WERI-Rb-1 (cell line): ENCODE results near the gene NFIA.

Experiments used
- DNase-seq: peaks from one replicate; pipeline ENCODE4 v3.0.0-alpha.2; 2020
- H3K27ac ChIP-seq: fragments of 250-450 bp; sonication (Bioruptor Pico); 2 replicates; pipeline ENCODE4 v1.5.1; 2020; ENCODE audit warnings: mild to moderate bottlenecking, moderate library complexity
- H3K27me3 ChIP-seq: fragments of 250-450 bp; sonication (Bioruptor Pico); 2 replicates; pipeline ENCODE4 v1.5.1; 2021; ENCODE audit warnings: mild to moderate bottlenecking, low read depth, moderate library complexity; ENCODE audit not compliant: insufficient read depth, severe bottlenecking
- H3K36me3 ChIP-seq: fragments of 250-450 bp; sonication (Bioruptor Pico); 2 replicates; pipeline ENCODE4 v1.5.1; 2020; ENCODE audit warnings: mild to moderate bottlenecking, moderate library complexity
- H3K4me3 ChIP-seq: 2 replicates; pipeline ENCODE4 v1.5.1; 2011; ENCODE audit warnings: low read depth, mild to moderate bottlenecking, control low read depth, low read length
- H3K9me3 ChIP-seq: fragments of 250-450 bp; sonication (Bioruptor Pico); 2 replicates; pipeline ENCODE4 v1.5.1; 2021; ENCODE audit warnings: mild to moderate bottlenecking, moderate library complexity; ENCODE audit not compliant: severe bottlenecking
- TF ChIP-seq, protein P1 (sequence below): IDR thresholded peaks from 2 replicates; pipeline ENCODE4 v1.5.1; 2011; ENCODE audit warnings: low read depth, mild to moderate bottlenecking, control low read depth, inconsistent platforms, low read length

NFIA gene

DNA sequence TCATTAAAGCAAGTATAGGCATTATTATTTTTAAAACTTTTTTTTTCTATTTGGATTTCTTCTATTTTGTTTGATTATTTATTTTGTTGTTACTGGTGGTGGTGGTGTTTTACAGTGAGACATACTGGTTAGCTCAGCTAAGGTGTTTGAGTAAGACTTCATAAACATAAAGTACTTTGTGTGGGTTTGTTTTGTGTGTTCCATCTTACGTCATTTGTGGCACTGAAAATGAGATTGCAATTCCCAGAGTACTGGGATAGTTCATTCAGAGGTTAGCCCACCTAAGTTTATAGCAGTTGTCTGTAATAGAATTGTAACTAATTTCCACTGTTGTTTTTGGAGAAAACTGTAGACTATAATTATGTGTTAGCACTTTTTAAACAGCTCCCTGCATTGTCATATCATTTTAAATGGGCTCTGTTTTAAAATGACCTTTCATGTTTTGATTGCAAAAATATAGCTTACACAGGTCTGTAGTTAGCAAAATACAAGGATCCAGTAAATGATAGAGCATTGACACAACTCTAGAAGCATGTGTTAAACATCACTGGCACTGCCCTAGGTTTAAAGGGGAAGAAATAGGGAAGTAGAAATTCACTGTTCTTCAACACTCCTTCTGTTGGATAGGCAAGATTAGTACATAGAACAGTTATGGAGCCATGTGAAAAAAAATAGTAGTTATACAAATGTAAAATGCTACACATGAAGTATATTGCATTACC lies 171.7 kb downstream of the NFIA start:
- H3K27me3 ChIP-seq: no peaks in the 10 kb centered on the region
- no peak overlapping the region for H3K27ac ChIP-seq
- H3K36me3 ChIP-seq: no peaks in the 10 kb centered on the region
- H3K4me3 ChIP-seq: no peak overlapping the region
- DNase-seq: no peak
- TF ChIP-seq, protein P1, sequence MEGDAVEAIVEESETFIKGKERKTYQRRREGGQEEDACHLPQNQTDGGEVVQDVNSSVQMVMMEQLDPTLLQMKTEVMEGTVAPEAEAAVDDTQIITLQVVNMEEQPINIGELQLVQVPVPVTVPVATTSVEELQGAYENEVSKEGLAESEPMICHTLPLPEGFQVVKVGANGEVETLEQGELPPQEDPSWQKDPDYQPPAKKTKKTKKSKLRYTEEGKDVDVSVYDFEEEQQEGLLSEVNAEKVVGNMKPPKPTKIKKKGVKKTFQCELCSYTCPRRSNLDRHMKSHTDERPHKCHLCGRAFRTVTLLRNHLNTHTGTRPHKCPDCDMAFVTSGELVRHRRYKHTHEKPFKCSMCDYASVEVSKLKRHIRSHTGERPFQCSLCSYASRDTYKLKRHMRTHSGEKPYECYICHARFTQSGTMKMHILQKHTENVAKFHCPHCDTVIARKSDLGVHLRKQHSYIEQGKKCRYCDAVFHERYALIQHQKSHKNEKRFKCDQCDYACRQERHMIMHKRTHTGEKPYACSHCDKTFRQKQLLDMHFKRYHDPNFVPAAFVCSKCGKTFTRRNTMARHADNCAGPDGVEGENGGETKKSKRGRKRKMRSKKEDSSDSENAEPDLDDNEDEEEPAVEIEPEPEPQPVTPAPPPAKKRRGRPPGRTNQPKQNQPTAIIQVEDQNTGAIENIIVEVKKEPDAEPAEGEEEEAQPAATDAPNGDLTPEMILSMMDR: no peak
- no peaks in the 10 kb centered on the region for H3K9me3 ChIP-seq

GRCh38 chr1:61254634-61255357 lies 172.4 kb downstream of the NFIA start:
- DNase-seq: no peak
- TF ChIP-seq, protein P1: no peak
- no peak overlapping the region for H3K4me3 ChIP-seq
- H3K9me3 ChIP-seq: no peaks in the 10 kb centered on the region
- H3K27me3 ChIP-seq: no peaks in the 10 kb centered on the region
- H3K36me3 ChIP-seq: no peaks in the 10 kb centered on the region
- H3K27ac ChIP-seq: no peak overlapping the region

DNA sequence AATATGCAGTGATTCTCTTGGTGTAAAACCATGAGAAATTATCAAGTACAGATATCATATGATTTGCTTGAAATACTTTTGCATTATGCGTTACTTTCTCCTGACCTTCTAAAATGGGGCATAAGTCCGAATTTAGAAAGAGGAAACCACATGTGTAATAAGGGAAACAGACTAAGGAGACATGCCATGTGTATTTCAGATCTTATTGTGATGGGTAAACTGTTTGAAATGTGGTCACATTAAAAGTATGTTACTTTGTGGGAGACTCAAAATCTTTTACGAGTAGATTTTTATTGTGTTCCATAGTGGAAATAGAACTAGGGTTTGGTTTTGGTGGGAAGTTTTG lies 173.0 kb downstream of the NFIA start:
- Histone ChIP-seq H3K9me3 (no peaks in the 10 kb centered on the region), H3K27me3 (no peaks in the 10 kb centered on the region), H3K27ac (no peak overlapping the region), H3K36me3 (no peaks in the 10 kb centered on the region), H3K4me3 (no peak overlapping the region)
- TF ChIP-seq, protein P1: no peak
- no peak for DNase-seq

- Histone ChIP-seq H3K9me3 (no peaks in the 10 kb centered on the region), H3K27ac (no peak overlapping the region), H3K27me3 (no peaks in the 10 kb centered on the region), H3K4me3 (no peak overlapping the region), H3K36me3 (no peaks in the 10 kb centered on the region)
- DNase-seq: no peak
- TF ChIP-seq, protein P1: no peak
Measured at GRCh38 chr1:61259379-61260148, 177.2 kb downstream of the NFIA start.

- Histone ChIP-seq H3K36me3 (no peaks in the 10 kb centered on the region), H3K27me3 (no peaks in the 10 kb centered on the region), H3K27ac (no peak overlapping the region), H3K9me3 (no peaks in the 10 kb centered on the region), H3K4me3 (no peak overlapping the region)
- TF ChIP-seq, protein P1: no peak
- DNase-seq: no peak
Measured at GRCh38 chr1:61260171-61260570, 177.8 kb downstream of the NFIA start.
